ENCODE data around the gene RBM34.
"Not testable (repeated sequence)": the region's sequence is repeated elsewhere in the genome, so short reads cannot be mapped to it uniquely, and the experiment has no call there.

RBM34 gene

GRCh38 chr1:235090406-235091069, 70.5 kb downstream of the RBM34 start:
- peaks cover 11% of the 10 kb centered on the region for H3K27me3 Mint-ChIP-seq (ENCODE audit: low read depth, poor library complexity)
- H3K4me1 Mint-ChIP-seq: peaks cover 29% of the 10 kb centered on the region
- H3K36me3 Mint-ChIP-seq (ENCODE audit: low read depth): no peaks in the 10 kb centered on the region
- peak overlapping the region; percentile 44 for H3K4me3 Mint-ChIP-seq
- TF ChIP-seq CTCF (IDR thresholded peaks at IDR 0.05): no peak
- peak; percentile 41 for DNase-seq
- H3K9me3 Mint-ChIP-seq: no peaks in the 10 kb centered on the region
- H3K27ac Mint-ChIP-seq: peak overlapping the region; percentile 79

GRCh38 chr1:235088907-235089306, 72.1 kb downstream of the RBM34 start:
- no peak overlapping the region for H3K4me3 Mint-ChIP-seq
- peaks cover 36% of the 10 kb centered on the region for H3K4me1 Mint-ChIP-seq
- H3K27ac Mint-ChIP-seq: no peak overlapping the region
- H3K9me3 Mint-ChIP-seq: no peaks in the 10 kb centered on the region
- no peak for TF ChIP-seq CTCF (IDR thresholded peaks at IDR 0.05)
- DNase-seq: no peak
- H3K27me3 Mint-ChIP-seq (ENCODE audit: low read depth, poor library complexity): peaks cover 11% of the 10 kb centered on the region
- no peaks in the 10 kb centered on the region for H3K36me3 Mint-ChIP-seq (ENCODE audit: low read depth)

GRCh38 chr1:235088430-235088829, 72.6 kb downstream of the RBM34 start:
- Mint-ChIP-seq H3K27me3 (ENCODE audit: low read depth, poor library complexity) (peaks cover 11% of the 10 kb centered on the region), H3K27ac (no peak overlapping the region)
- no peak for TF ChIP-seq CTCF (IDR thresholded peaks at IDR 0.05)

GRCh38 chr1:235087906-235088305, 73.1 kb downstream of the RBM34 start:
- Mint-ChIP-seq H3K9me3 (no peaks in the 10 kb centered on the region), H3K36me3 (ENCODE audit: low read depth) (no peaks in the 10 kb centered on the region), H3K4me1 (peaks cover 36% of the 10 kb centered on the region), H3K27me3 (ENCODE audit: low read depth, poor library complexity) (peaks cover 9% of the 10 kb centered on the region), H3K27ac (no peak overlapping the region), H3K4me3 (no peak overlapping the region)
- DNase-seq: no peak
- no peak for TF ChIP-seq CTCF (IDR thresholded peaks at IDR 0.05)

More at GRCh38 chr1:235088430-235088829, 72.6 kb downstream of the RBM34 start:
- no peak for DNase-seq
- Mint-ChIP-seq H3K4me3 (no peak overlapping the region), H3K4me1 (peaks cover 36% of the 10 kb centered on the region), H3K36me3 (ENCODE audit: low read depth) (no peaks in the 10 kb centered on the region), H3K9me3 (no peaks in the 10 kb centered on the region)

GRCh38 chr1:235085411-235086117, 75.5 kb downstream of the RBM34 start:
- not testable (repeated sequence) for H3K36me3 Mint-ChIP-seq (ENCODE audit: low read depth); H3K27ac Mint-ChIP-seq; H3K4me3 Mint-ChIP-seq; DNase-seq; H3K9me3 Mint-ChIP-seq
- Mint-ChIP-seq H3K4me1 (peaks cover 36% of the 10 kb centered on the region), H3K27me3 (ENCODE audit: low read depth, poor library complexity) (peaks cover 11% of the 10 kb centered on the region)
